SK-N-SH (cell line): ENCODE measurements around the gene PCDHA7. TPM values are rescaled to one million over a fixed set of nuclear protein-coding genes. Genes with fewer than 3 reads are reported as not detected.

Experiments used
- CTCF ChIA-PET: fragments of 300-600, 350-600 bp; formaldehyde crosslinking; extraction: SDS; loops from one replicate; lab custom pipeline; 2021; lab: Yijun Ruan, JAX
- POLR2A ChIA-PET: fragments of 350-600 bp; sonication (Branson Sonifier 250); formaldehyde crosslinking; extraction: SDS; loops from one replicate; lab custom pipeline; 2020; ENCODE audit warnings: antibody characterized with exemption, inconsistent platforms; lab: Yijun Ruan, JAX
- DNase-seq: peaks from one replicate; pipeline ENCODE4 v3.0.0; 2012
- H2AFZ ChIP-seq: fragments of 200-600 bp; sonication (generic); 2 replicates; pipeline ENCODE4 v1.8.1; 2016; ENCODE audit warnings: antibody characterized with exemption, mild to moderate bottlenecking, low read depth
- H3F3A ChIP-seq: fragments of 200-600 bp; sonication (generic); replicated peaks from 2 replicates; pipeline ENCODE3; 2016; ENCODE audit warnings: antibody characterized with exemption, mild to moderate bottlenecking; ENCODE audit not compliant: insufficient read depth
- H3K27ac ChIP-seq, 2 experiments: fragments of 200-500 bp in 1 of 2; fragments of 200-600 bp in 1 of 2; sonication (Bioruptor generic) in 1 of 2; sonication (generic), shearing (Covaris generic) in 1 of 2; 2 replicates each; pipeline versions ENCODE4 v1.5.1 to v1.6.1; 2014 to 2016; ENCODE audit warnings: low read depth in 2 of 2, inconsistent platforms in 1 of 2, low read length in 1 of 2, mild to moderate bottlenecking in 1 of 2, mixed read lengths in 1 of 2
- H3K27me3 ChIP-seq: fragments of 200-600 bp; sonication (generic), shearing (Covaris generic); 2 replicates; pipeline ENCODE4 v1.6.1; 2016; ENCODE audit warnings: mixed run types; ENCODE audit not compliant: insufficient read depth
- H3K36me3 ChIP-seq, 2 experiments: fragments of 200-500 bp in 1 of 2; fragments of 200-600 bp in 1 of 2; sonication (Bioruptor generic) in 1 of 2; sonication (generic) in 1 of 2; replicated peaks in 1 of 2; 2 replicates each; pipeline versions ENCODE3 to v1.5.1; 2014 to 2016; ENCODE audit warnings: low read length in 1 of 2, mild to moderate bottlenecking in 1 of 2; ENCODE audit not compliant: insufficient read depth in 2 of 2, control insufficient read depth in 1 of 2
- H3K4me1 ChIP-seq, 2 experiments: fragments of 200-500 bp in 1 of 2; fragments of 200-600 bp in 1 of 2; sonication (Bioruptor generic) in 1 of 2; sonication (generic), shearing (Covaris generic) in 1 of 2; 2 replicates each; pipeline versions ENCODE4 v1.5.1 to v1.6.1; 2014 to 2016; ENCODE audit warnings: low read depth in 1 of 2, low read length in 1 of 2, mixed run types in 1 of 2; ENCODE audit not compliant: insufficient read depth in 2 of 2, control insufficient read depth in 1 of 2
- H3K4me2 ChIP-seq: fragments of 200-600 bp; sonication (generic), shearing (Covaris generic); 2 replicates; pipeline ENCODE4 v1.6.1; 2017; ENCODE audit warnings: mixed run types
- H3K4me3 ChIP-seq, 2 experiments: fragments of 200-500 bp in 1 of 2; fragments of 200-600 bp in 1 of 2; sonication (Bioruptor generic) in 1 of 2; sonication (generic), shearing (Covaris generic) in 1 of 2; 2 replicates each; pipeline versions ENCODE4 v1.5.1 to v1.8.1; 2014 to 2016; ENCODE audit warnings: low read depth in 2 of 2, inconsistent platforms in 1 of 2, low read length in 1 of 2, mild to moderate bottlenecking in 1 of 2, mixed read lengths in 1 of 2, moderate library complexity in 1 of 2
- H3K79me2 ChIP-seq: fragments of 200-600 bp; sonication (generic); 2 replicates; pipeline ENCODE4 v1.8.1; 2017; ENCODE audit warnings: mild to moderate bottlenecking; ENCODE audit not compliant: insufficient read depth
- H3K9ac ChIP-seq: fragments of 200-600 bp; sonication (generic); 2 replicates; pipeline ENCODE4 v1.6.1; 2017; ENCODE audit warnings: mixed run types
- H3K9me2 ChIP-seq: fragments of 200-600 bp; sonication (generic); 2 replicates; pipeline ENCODE4 v1.6.1; 2017; ENCODE audit warnings: mixed run types
- H3K9me3 ChIP-seq: fragments of 200-600 bp; sonication (generic); 2 replicates; pipeline ENCODE4 v1.6.1; 2017; ENCODE audit warnings: mixed run types, mild to moderate bottlenecking, moderate library complexity
- H4K20me1 ChIP-seq: fragments of 200-600 bp; sonication (generic); 2 replicates; pipeline ENCODE4 v1.6.1; 2017; ENCODE audit warnings: mild to moderate bottlenecking, mixed run types; ENCODE audit not compliant: insufficient read depth
- ELF1 ChIP-seq: IDR thresholded peaks from 2 replicates; pipeline ENCODE4 v1.4.0; 2012
- EP300 ChIP-seq, 2 experiments: IDR thresholded peaks; 2 replicates each; pipeline versions ENCODE4 v1.4.0 to v1.6.1; 2012; ENCODE audit warnings: borderline replicate concordance in 1 of 2, low read depth in 1 of 2, low read length in 1 of 2
- EZH2phosphoT487 ChIP-seq: fragments of 200-600 bp; sonication (generic); IDR thresholded peaks from 2 replicates; pipeline ENCODE4 v1.6.1; 2017; ENCODE audit warnings: low read depth, mixed run types, mild to moderate bottlenecking, antibody characterized with exemption, moderate library complexity, borderline replicate concordance
- FOXJ3 ChIP-seq: sonication (generic); formaldehyde crosslinking; IDR thresholded peaks from 2 replicates; pipeline ENCODE4 v1.5.1; 2020; ENCODE audit warnings: mild to moderate bottlenecking, missing genetic modification reagents
- GABPA ChIP-seq: IDR thresholded peaks from 2 replicates; pipeline ENCODE4 v1.4.0; 2012; ENCODE audit warnings: low read depth, mild to moderate bottlenecking
- GATA2 ChIP-seq: sonication (generic); formaldehyde crosslinking; IDR thresholded peaks from 2 replicates; pipeline ENCODE4 v1.5.0; 2020; ENCODE audit warnings: mild to moderate bottlenecking, missing genetic modification reagents
- MEF2A ChIP-seq: IDR thresholded peaks from 2 replicates; pipeline ENCODE4 v1.4.0; 2012; ENCODE audit warnings: low read depth, borderline replicate concordance
- MXI1 ChIP-seq: IDR thresholded peaks from 2 replicates; pipeline ENCODE4 v1.6.1; 2012; ENCODE audit warnings: mild to moderate bottlenecking, low read depth, low read length, improper control_type of control experiment
- NFIC ChIP-seq: IDR thresholded peaks from 2 replicates; pipeline ENCODE4 v1.4.0; 2012; ENCODE audit warnings: borderline replicate concordance
- PBX3 ChIP-seq: IDR thresholded peaks from 2 replicates; pipeline ENCODE4; 2012
- SIN3A ChIP-seq: IDR thresholded peaks from 2 replicates; pipeline ENCODE4 v1.6.1; 2012; ENCODE audit warnings: low read depth, mild to moderate bottlenecking, low read length, moderate library complexity, borderline replicate concordance
- TAF1 ChIP-seq: IDR thresholded peaks from 2 replicates; pipeline ENCODE4 v1.6.1; 2012; ENCODE audit warnings: low read depth, mild to moderate bottlenecking, low read length, moderate library complexity, borderline replicate concordance
- TCF12 ChIP-seq: IDR thresholded peaks from 2 replicates; pipeline ENCODE4 v1.4.0; 2012
- USF2 ChIP-seq: fragments of 150-350 bp; IDR thresholded peaks from 2 replicates; pipeline ENCODE4 v1.6.1; 2017; ENCODE audit warnings: antibody characterized with exemption, low read length, low read depth, borderline replicate concordance
- WGBS: methylation state at CpG from one replicate; pipeline ENCODE4 v1.1.6; 2017; ENCODE audit warnings: low lambda C conversion rate; 5-methylcytosine and 5-hydroxymethylcytosine counted together
- polyA plus RNA-seq, 3 experiments: library from polyadenylated mRNA; depleted of rRNA; stranded (reverse); fragments of >200 nt; gene quantifications; 2 replicates each; pipeline ENCODE4 v1.2.3, GENCODE V29; 2012
- TF ChIP-seq, protein P1 (sequence below): IDR thresholded peaks from 2 replicates; pipeline ENCODE4 v1.4.0; 2012; ENCODE audit warnings: low read depth, borderline replicate concordance
- TF ChIP-seq, protein P2 (sequence below): IDR thresholded peaks from 2 replicates; pipeline ENCODE4 v1.4.0; 2012; ENCODE audit warnings: low read depth, borderline replicate concordance

PCDHA7 gene, protein sequence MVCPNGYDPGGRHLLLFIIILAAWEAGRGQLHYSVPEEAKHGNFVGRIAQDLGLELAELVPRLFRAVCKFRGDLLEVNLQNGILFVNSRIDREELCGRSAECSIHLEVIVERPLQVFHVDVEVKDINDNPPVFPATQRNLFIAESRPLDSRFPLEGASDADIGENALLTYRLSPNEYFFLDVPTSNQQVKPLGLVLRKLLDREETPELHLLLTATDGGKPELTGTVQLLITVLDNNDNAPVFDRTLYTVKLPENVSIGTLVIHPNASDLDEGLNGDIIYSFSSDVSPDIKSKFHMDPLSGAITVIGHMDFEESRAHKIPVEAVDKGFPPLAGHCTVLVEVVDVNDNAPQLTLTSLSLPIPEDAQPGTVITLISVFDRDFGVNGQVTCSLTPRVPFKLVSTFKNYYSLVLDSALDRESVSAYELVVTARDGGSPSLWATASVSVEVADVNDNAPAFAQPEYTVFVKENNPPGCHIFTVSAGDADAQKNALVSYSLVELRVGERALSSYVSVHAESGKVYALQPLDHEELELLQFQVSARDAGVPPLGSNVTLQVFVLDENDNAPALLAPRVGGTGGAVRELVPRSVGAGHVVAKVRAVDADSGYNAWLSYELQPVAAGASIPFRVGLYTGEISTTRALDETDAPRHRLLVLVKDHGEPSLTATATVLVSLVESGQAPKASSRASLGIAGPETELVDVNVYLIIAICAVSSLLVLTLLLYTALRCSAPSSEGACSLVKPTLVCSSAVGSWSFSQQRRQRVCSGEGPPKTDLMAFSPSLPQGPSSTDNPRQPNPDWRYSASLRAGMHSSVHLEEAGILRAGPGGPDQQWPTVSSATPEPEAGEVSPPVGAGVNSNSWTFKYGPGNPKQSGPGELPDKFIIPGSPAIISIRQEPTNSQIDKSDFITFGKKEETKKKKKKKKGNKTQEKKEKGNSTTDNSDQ
- polyA plus RNA-seq (2012; rRNA removed) = 0.15 and 0.16 TPM in 2 replicates
- polyA plus RNA-seq (2012; cell fraction: cytosol; rRNA removed) = 0.07 and 0.10 TPM in 2 replicates
- polyA plus RNA-seq (2012; cell fraction: nucleus; rRNA removed) = 0.57 and 0.81 TPM in 2 replicates

DNA sequence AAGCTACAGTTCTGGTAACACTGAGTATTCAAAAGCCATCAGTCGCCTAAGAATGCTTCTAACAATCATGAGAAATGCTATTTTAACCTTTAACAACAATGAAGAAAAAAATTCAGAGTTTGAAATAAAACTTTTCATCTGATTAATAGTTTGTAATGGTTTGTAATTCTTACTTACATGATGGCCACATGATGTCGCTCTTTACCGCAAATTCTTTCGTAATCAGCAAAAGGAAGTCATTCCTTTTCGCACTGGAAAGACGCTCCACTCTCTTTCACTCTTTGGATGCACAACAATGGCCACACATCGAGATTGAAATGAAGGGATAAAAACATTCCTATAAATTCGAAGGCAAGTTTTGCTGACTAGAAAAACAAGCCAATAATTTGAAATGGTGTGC, at the start of gene PCDHA7:
TSS of gene PCDHA7 (plus strand) at position 277 of the 400 bp plus-strand sequence. CDS start at position 392, 115 bp downstream.
- 39% methylated on average over 8 of the region's 8 CpGs for WGBS
- Histone ChIP-seq H4K20me1 (no peaks in the 10 kb centered on the region), H3K4me1 (no peaks in the 10 kb centered on the region), H3K9me3 (no peaks in the 10 kb centered on the region), H3K27ac (no peak within 1 kb of the TSS), H3K4me2 (no peak within 1 kb of the TSS), H3K79me2 (no peaks in the 10 kb centered on the region), H3K9me2 (no peaks in the 10 kb centered on the region), H2AFZ (no peak within 1 kb of the TSS), H3K4me3 (no peak within 1 kb of the TSS), H3F3A (no peaks in the 10 kb centered on the region), H3K27me3 (no peaks in the 10 kb centered on the region), H3K9ac (no peak within 1 kb of the TSS), H3K36me3 (no peaks in the 10 kb centered on the region)
- DNase-seq = no peak
- no peak for TF ChIP-seq ELF1
- TF ChIP-seq, protein P1, sequence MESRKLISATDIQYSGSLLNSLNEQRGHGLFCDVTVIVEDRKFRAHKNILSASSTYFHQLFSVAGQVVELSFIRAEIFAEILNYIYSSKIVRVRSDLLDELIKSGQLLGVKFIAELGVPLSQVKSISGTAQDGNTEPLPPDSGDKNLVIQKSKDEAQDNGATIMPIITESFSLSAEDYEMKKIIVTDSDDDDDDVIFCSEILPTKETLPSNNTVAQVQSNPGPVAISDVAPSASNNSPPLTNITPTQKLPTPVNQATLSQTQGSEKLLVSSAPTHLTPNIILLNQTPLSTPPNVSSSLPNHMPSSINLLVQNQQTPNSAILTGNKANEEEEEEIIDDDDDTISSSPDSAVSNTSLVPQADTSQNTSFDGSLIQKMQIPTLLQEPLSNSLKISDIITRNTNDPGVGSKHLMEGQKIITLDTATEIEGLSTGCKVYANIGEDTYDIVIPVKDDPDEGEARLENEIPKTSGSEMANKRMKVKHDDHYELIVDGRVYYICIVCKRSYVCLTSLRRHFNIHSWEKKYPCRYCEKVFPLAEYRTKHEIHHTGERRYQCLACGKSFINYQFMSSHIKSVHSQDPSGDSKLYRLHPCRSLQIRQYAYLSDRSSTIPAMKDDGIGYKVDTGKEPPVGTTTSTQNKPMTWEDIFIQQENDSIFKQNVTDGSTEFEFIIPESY = no peak
- TF ChIP-seq USF2 = no peak
- no peak for TF ChIP-seq NFIC
- no peak for TF ChIP-seq SIN3A
- no peak for TF ChIP-seq MEF2A
- TF ChIP-seq, protein P2, sequence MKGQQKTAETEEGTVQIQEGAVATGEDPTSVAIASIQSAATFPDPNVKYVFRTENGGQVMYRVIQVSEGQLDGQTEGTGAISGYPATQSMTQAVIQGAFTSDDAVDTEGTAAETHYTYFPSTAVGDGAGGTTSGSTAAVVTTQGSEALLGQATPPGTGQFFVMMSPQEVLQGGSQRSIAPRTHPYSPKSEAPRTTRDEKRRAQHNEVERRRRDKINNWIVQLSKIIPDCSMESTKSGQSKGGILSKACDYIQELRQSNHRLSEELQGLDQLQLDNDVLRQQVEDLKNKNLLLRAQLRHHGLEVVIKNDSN = no peak
- TF ChIP-seq PBX3 = no peak
- TF ChIP-seq TCF12 = no peak
- no peak for TF ChIP-seq GABPA
- no peak for TF ChIP-seq EZH2phosphoT487
- TF ChIP-seq EP300 (IDR thresholded peaks at IDR 0.05; ENCODE audit: borderline replicate concordance in 1 of 2, low read depth in 1 of 2, low read length in 1 of 2) = no peak
- TF ChIP-seq TAF1 = no peak
- TF ChIP-seq FOXJ3 = no peak
- TF ChIP-seq MXI1 = no peak
- no peak for TF ChIP-seq GATA2 (CRISPR knock-in tag)
- ChIA-PET POLR2A (no interaction called here), CTCF (no interaction called here)
